ENCODE data around the gene GLP1R.

GLP1R gene

GRCh38 chr6:39026175-39026574 lies 22.4 kb upstream of the GLP1R start:
- DNase-seq (ENCODE audit: low read depth), result no peak
- no peak overlapping the region for H3K4me3 ChIP-seq (ENCODE audit: low read depth, low read length)

GRCh38 chr6:39029156-39030011 lies 19.2 kb upstream of the GLP1R start:
- TF ChIP-seq CTCF (conservative IDR thresholded peaks at IDR 0.05; ENCODE audit: low read depth, low read length), result peak; percentile 70
- peak; percentile 19 for DNase-seq (ENCODE audit: low read depth)
- H3K4me3 ChIP-seq (ENCODE audit: low read depth, low read length), result no peak overlapping the region

More at GRCh38 chr6:39026175-39026574, 22.4 kb upstream of the GLP1R start:
- TF ChIP-seq CTCF (conservative IDR thresholded peaks at IDR 0.05; ENCODE audit: low read depth, low read length), result no peak

- DNase-seq (ENCODE audit: low read depth), result no peak
- no peak overlapping the region for H3K4me3 ChIP-seq (ENCODE audit: low read depth, low read length)
- no peak for TF ChIP-seq CTCF (conservative IDR thresholded peaks at IDR 0.05; ENCODE audit: low read depth, low read length)
Observed at GRCh38 chr6:39035681-39036080, 12.9 kb upstream of the GLP1R start.

GRCh38 chr6:39037082-39037508 lies 11.5 kb upstream of the GLP1R start:
- DNase-seq (ENCODE audit: low read depth), result no peak
- no peak for TF ChIP-seq CTCF (conservative IDR thresholded peaks at IDR 0.05; ENCODE audit: low read depth, low read length)
- H3K4me3 ChIP-seq (ENCODE audit: low read depth, low read length), result no peak overlapping the region

GRCh38 chr6:39037707-39038106 lies 10.9 kb upstream of the GLP1R start:
- no peak overlapping the region for H3K4me3 ChIP-seq (ENCODE audit: low read depth, low read length)
- TF ChIP-seq CTCF (conservative IDR thresholded peaks at IDR 0.05; ENCODE audit: low read depth, low read length), result no peak
- no peak for DNase-seq (ENCODE audit: low read depth)

GRCh38 chr6:39040080-39040673 lies 8.4 kb upstream of the GLP1R start:
- DNase-seq (ENCODE audit: low read depth), result no peak
- TF ChIP-seq CTCF (conservative IDR thresholded peaks at IDR 0.05; ENCODE audit: low read depth, low read length), result no peak
- no peak overlapping the region for H3K4me3 ChIP-seq (ENCODE audit: low read depth, low read length)
